HFF-Myc (cell line): ENCODE data around the gene LYRM4.

Experiments
- DNase-seq: peaks from one replicate; pipeline ENCODE4 v3.0.0-alpha.2; 2011; ENCODE audit warnings: low read depth; ENCODE audit errors: extremely low read depth
- H3K4me3 ChIP-seq: replicated peaks from 2 replicates; pipeline ENCODE4 v1.5.1; 2011; ENCODE audit warnings: low read depth, mild to moderate bottlenecking, control low read depth, low read length
- TF ChIP-seq, protein P1 (sequence below): IDR thresholded peaks from 2 replicates; pipeline ENCODE4 v1.5.1; 2012; ENCODE audit warnings: mild to moderate bottlenecking, low read depth, low read length, control low read depth; ENCODE audit errors: missing control alignments

LYRM4 gene

DNA sequence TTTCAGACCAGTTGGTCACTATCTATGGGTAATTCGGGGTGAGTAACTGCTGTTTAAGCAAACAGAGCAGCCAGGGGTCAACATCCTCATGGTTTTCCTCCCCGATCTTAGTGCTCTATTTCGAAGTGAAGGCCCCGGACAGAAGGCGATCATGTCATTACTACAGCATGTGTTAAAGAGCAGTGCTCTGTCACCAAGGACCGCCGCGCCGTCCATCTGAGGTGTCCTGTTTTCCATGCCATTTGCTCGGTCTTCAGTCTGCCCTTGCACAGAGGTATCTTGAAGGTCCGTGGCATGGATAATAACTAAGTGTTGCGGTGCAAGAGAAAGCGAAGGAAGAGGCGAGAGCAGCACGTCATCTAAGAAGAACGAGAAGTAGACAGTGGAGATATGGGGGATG is 150.5 kb downstream of the LYRM4 start:
- TF ChIP-seq, protein P1, sequence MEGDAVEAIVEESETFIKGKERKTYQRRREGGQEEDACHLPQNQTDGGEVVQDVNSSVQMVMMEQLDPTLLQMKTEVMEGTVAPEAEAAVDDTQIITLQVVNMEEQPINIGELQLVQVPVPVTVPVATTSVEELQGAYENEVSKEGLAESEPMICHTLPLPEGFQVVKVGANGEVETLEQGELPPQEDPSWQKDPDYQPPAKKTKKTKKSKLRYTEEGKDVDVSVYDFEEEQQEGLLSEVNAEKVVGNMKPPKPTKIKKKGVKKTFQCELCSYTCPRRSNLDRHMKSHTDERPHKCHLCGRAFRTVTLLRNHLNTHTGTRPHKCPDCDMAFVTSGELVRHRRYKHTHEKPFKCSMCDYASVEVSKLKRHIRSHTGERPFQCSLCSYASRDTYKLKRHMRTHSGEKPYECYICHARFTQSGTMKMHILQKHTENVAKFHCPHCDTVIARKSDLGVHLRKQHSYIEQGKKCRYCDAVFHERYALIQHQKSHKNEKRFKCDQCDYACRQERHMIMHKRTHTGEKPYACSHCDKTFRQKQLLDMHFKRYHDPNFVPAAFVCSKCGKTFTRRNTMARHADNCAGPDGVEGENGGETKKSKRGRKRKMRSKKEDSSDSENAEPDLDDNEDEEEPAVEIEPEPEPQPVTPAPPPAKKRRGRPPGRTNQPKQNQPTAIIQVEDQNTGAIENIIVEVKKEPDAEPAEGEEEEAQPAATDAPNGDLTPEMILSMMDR, result no peak

DNA sequence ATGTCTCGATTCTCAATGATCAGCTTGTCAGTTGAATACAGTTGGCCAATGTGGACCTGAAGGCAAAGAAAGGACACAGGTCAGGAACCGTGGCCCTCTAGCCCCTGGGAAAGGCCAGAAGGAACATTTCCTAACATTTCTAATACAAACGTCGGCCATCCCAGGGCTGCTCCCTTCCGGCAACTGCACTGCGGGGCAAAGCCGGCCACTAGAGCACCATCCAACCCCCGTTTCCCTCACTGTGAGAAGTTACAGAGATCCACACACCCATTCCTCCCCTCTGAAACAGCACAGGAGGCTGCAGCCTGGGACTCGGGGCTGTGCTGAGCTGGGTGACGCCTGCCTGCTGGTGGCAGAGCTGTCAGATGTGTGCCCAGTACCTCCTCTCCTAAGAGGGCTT is 151.3 kb downstream of the LYRM4 start:
- no peak for DNase-seq
- TF ChIP-seq, protein P1, result no peak
- H3K4me3 ChIP-seq, result no peak overlapping the region

More for the DNA sequence above, 150.5 kb downstream of the LYRM4 start:
- H3K4me3 ChIP-seq, result no peak overlapping the region
- no peak for DNase-seq

DNA sequence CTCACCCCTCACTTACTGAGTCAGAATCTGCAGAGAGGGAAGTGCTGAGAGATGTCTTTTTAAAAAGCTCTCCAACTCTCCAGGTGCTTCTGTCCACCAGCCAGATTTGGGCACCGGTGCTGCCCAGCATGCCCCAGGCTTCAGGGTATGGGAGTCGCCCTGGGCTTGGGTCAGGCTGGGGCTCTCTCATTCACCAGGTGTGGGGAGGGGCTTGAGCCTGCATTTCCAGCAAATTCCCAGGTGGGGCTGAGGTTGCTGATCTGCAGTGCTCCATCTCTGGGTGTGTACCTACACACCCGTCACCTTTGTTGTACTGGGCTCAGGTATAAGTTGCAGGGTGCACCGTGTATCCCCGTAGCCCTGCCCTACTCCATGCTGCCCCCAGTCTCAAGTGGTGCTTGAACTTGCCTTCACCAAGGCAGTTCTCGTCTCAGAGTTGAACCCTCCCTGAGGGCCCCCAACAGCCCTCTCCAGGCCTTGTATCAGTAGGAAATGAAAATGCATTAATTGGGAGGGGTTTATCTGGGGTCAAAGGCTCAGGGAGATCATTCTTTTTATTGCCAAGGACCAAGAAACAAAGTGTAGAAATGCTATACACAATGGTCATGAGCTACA is 152.1 kb downstream of the LYRM4 start:
- TF ChIP-seq, protein P1, result no peak
- H3K4me3 ChIP-seq, result no peak overlapping the region
- no peak for DNase-seq

DNA sequence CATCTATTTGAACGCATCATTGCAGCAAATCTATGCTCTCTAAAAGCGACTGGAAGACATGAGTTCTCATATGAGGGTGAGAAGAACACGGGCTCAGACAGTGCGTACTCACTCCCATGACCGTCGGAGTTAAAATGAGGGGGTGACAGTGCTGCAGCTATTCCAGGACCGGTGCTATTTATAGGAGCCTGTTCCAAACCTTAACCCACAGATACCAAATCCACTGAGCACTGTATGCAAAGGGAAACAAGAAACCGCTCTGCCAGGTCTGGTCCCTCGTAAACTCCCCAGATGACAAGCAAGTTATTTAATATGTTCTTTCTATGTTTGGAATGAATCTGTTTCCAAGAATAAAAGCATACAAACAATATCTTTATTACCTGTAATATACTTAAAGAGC is 152.7 kb downstream of the LYRM4 start:
- no peak for DNase-seq
- no peak overlapping the region for H3K4me3 ChIP-seq
- TF ChIP-seq, protein P1, result no peak

DNA sequence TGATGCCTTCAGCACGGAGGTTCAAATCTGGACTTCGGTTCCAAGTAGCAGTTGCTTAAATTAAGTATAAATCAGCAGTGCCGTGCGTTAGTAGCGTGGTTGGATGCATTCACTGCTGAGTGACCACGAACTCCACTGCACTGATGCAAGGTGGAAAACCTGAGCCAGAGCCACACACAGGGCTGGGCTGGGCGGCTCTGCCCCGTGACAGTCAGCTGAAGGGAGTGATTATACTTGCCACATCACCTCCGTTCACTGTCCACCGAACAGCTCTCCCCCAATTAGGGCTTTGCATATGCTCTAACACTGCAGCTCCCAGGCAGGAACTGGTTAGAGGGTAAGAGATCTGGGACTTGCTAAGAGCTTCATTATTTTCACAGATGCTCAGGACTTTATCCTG is 153.4 kb downstream of the LYRM4 start:
- no peak for DNase-seq
- TF ChIP-seq, protein P1, result no peak
- H3K4me3 ChIP-seq, result no peak overlapping the region

DNA sequence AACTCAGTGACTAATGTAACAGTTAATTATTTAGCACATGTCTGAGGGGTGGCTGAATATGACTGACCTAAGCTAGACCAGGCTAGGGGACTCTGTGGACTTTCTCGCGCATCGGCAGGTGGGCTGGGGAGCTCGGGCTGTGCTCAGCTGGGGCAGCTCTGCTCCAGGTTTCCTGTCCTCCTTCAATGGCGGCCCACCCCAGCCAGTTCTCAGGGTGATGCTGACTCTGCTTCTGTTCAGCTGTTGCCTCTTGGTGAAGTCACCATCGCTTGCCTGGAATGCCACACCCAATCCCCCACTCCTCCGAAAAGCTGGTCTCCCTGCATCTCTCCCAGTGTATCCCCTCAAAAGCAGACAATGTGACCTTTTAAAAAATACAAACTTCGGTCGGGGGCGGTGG is 155.6 kb downstream of the LYRM4 start:
- TF ChIP-seq, protein P1, result no peak

DNA sequence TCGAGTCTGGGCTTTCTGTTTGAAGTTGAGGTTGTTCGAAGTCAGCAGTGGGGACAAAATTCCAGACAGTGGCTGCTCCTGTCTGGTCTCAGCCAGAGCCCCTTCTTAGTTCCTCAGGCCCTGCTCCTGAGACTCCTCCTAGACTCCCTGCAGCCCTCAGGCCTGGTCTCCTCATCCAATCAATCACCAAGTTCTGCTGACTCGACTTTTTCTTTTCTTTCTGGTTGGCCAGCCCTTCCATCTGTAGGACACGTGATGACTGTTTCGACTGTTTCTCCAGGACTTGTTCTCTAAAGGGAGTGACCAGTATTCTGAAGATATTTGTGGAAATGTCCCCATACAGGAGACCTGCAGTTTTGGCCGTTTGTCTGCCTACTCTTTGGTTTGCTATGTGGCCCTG is 156.1 kb downstream of the LYRM4 start:
- no peak overlapping the region for H3K4me3 ChIP-seq
- no peak for DNase-seq
- TF ChIP-seq, protein P1, result no peak

More for the DNA sequence above, 155.6 kb downstream of the LYRM4 start:
- no peak for DNase-seq
- no peak overlapping the region for H3K4me3 ChIP-seq
